ENCODE data around the gene TEAD4. TPM values are rescaled to one million over a fixed set of nuclear protein-coding genes. Genes with fewer than 3 reads are reported as not detected.
A peak's percentile ranks its signal among the peaks of the same experiment; 100 is the strongest.

TEAD4 gene
- total and polyA plus RNA-seq, 9 donors = 3.6 to 19.9 (median 6.7) TPM

DNA sequence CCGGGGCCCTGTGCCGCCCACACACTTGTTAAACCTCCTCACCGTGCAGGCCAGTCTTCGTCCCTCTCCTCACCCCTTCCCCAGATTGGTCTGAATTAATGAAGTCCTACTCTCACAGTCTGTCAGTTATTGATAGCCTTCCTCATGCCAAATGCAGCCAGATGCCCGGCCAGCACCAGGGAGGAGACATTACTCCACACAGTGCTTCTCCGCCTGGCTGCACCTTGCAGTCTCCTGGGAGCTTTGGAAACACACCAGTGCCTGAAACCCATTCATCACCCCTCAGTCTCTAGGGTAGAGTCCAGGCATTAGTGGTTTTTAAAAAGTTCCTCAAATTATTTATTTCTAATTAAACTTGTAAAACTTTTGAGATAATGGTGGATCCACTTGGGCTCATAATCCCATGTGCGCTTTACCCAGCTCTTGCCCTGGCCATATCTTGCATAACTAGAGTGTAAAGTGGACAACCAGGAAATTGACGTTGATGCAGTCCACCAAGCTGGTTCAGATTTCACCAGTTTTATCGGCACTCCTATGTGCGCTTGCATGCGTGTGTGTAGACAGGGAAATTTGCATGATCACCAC is 79.8 kb downstream of the TEAD4 start:
- no peak overlapping the region for H3K27ac ChIP-seq
- no peaks in the 10 kb centered on the region for H3K9me3 ChIP-seq
- no peak overlapping the region for H3K4me3 ChIP-seq
- H3K4me1 ChIP-seq (ENCODE audit: insufficient read depth) = no peaks in the 10 kb centered on the region
- H3K27me3 ChIP-seq = no peaks in the 10 kb centered on the region
- TF ChIP-seq, protein P1, sequence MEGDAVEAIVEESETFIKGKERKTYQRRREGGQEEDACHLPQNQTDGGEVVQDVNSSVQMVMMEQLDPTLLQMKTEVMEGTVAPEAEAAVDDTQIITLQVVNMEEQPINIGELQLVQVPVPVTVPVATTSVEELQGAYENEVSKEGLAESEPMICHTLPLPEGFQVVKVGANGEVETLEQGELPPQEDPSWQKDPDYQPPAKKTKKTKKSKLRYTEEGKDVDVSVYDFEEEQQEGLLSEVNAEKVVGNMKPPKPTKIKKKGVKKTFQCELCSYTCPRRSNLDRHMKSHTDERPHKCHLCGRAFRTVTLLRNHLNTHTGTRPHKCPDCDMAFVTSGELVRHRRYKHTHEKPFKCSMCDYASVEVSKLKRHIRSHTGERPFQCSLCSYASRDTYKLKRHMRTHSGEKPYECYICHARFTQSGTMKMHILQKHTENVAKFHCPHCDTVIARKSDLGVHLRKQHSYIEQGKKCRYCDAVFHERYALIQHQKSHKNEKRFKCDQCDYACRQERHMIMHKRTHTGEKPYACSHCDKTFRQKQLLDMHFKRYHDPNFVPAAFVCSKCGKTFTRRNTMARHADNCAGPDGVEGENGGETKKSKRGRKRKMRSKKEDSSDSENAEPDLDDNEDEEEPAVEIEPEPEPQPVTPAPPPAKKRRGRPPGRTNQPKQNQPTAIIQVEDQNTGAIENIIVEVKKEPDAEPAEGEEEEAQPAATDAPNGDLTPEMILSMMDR (IDR thresholded peaks at IDR 0.05) = no peak
- no peak for TF ChIP-seq EP300 (IDR thresholded peaks at IDR 0.05)
- TF ChIP-seq POLR2A (IDR thresholded peaks at IDR 0.05) = no peak
- WGBS, 3 donors = 85 to 88% (median 85%) methylated on average over 11 of the region's 11 CpGs
- DNase-seq = no peak
- H3K36me3 ChIP-seq = no peaks in the 10 kb centered on the region
- intact Hi-C loops (cut with DNase I) = loop anchor here in 3 of 4 donors (10.0 kb wide), 2 partner anchors 164 to 184 kb away; partner anchors contain the start of genes TEX52 (in 2 of the 3), FOXM1 (in 1 of the 3) and RHNO1 (in 1 of the 3)

DNA sequence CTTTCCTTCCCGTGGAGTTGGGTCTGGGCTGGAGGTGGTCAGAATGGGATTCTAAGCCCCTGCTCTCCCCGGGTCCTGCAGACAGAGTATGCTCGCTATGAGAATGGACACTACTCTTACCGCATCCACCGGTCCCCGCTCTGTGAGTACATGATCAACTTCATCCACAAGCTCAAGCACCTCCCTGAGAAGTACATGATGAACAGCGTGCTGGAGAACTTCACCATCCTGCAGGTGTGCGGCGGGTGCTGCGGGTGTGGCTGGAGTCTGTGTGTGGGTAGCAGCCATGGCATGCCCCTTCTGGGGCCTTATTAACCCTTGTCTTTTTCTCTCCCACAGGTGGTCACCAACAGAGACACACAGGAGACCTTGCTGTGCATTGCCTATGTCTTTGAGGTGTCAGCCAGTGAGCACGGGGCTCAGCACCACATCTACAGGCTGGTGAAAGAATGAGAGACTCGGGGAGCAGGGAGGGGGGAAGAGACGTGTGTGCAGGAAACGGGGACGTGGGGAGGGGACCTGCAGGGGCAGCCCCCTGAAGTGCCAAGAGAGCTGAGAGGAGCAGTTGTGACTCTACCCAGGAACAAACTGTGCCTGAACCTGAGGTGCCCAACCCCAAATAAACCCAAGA is 80.9 kb downstream of the TEAD4 start:
- H3K36me3 ChIP-seq = no peaks in the 10 kb centered on the region
- no peaks in the 10 kb centered on the region for H3K27me3 ChIP-seq
- intact Hi-C loops (cut with DNase I) = no loop called here
- no peak overlapping the region for H3K4me3 ChIP-seq
- H3K4me1 ChIP-seq (ENCODE audit: insufficient read depth) = no peaks in the 10 kb centered on the region
- H3K9me3 ChIP-seq = no peaks in the 10 kb centered on the region
- WGBS, 3 donors = 88 to 95% (median 90%) methylated on average over 15 of the region's 15 CpGs
- H3K27ac ChIP-seq = no peak overlapping the region
- no peak for DNase-seq
- TF ChIP-seq EP300 (IDR thresholded peaks at IDR 0.05) (no peak), POLR2A (IDR thresholded peaks at IDR 0.05) (no peak)
- TF ChIP-seq, protein P1 (IDR thresholded peaks at IDR 0.05) = no peak

DNA sequence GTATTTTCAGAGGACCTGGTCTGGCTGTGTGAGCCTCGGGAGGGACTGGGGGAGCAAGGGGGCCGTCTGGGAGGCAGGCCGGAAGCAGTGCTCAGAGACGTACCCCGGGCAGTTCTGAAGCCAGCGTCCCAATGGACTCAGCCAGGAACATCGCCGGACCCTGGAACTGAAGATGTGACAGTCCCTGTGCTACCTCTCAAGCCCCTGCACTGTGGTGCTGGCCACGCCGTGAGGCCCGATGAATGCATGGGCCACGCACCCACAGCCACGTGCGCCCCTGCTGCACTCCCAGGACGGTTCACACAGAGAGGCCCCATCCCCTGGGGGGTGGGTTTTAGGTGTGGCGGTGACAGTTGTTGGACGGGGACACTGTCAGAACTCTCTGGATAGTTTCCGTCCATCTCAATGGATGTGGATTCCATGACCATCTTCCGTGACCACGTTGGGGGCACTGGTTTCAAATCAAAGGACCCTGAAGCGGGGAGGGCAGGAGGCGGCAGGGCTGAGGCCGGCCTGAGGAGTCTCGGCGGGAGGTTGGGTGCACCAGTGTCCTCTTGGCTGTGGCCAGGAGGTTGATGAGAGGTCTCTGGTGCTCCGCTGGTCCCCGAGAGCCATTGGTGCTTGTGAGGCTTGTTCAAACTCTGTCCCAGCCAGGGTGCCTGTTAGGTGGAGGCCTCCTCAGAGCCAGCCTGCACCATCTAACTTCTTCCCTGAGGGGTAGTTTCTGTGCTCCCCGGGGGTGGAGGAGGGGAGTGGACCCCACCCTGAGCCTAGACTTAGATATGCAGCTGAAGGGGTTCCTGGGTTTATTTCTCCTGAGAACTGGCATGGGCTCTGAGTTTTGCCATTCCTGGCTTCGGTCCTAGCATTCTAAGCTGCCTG is 81.7 kb downstream of the TEAD4 start:
- intact Hi-C loops (cut with DNase I) = no loop called here
- TF ChIP-seq POLR2A (IDR thresholded peaks at IDR 0.05) (no peak), EP300 (IDR thresholded peaks at IDR 0.05) (no peak)
- TF ChIP-seq, protein P1 (IDR thresholded peaks at IDR 0.05) = no peak

DNA sequence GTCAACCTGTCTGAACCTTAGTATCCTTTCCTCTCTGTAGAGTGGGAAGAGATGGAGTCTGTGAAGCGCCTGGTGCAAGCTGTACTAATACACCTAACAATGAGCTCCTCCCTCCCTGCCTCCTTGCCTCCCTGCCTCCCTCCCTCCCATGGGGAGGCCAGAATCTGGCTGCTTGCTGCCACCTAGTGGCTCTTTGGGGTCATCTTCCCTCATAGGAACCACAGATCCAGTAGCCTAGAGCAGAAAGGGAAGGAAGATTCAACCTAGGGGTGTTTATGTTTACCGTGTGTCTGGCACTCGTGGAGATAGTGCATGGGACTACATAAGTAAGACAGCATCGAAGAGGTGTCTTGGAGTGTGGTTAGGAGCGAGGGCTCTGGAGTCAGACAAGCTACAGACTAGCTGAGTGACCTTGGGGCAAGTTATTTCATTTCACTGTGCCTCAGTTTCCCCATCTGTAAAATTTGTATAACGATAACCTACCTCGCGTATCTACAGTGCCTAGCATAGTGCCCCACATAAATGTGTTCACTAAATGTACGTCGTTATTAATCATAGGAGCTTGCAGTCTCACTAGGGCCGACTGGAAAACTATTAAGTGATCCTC is 82.5 kb downstream of the TEAD4 start:
- Histone ChIP-seq H3K4me1 (ENCODE audit: insufficient read depth) (no peaks in the 10 kb centered on the region), H3K36me3 (no peaks in the 10 kb centered on the region), H3K27me3 (no peaks in the 10 kb centered on the region), H3K4me3 (no peak overlapping the region), H3K27ac (no peak overlapping the region), H3K9me3 (no peaks in the 10 kb centered on the region)
- no peak for TF ChIP-seq POLR2A (IDR thresholded peaks at IDR 0.05)
- TF ChIP-seq, protein P1 (IDR thresholded peaks at IDR 0.05) = no peak
- TF ChIP-seq EP300 (IDR thresholded peaks at IDR 0.05) = no peak
- intact Hi-C loops (cut with DNase I) = no loop called here
- 60 to 69% (median 64%) methylated on average over 11 of the region's 11 CpGs for WGBS, 3 donors
- DNase-seq = peak; percentile 39 to 58 (median 44)

More for the DNA sequence above, 81.7 kb downstream of the TEAD4 start:
- WGBS, 3 donors = 83 to 86% (median 86%) methylated on average over 29 of the region's 29 CpGs
- DNase-seq = no peak
- no peaks in the 10 kb centered on the region for H3K36me3 ChIP-seq
- no peaks in the 10 kb centered on the region for H3K9me3 ChIP-seq
- no peaks in the 10 kb centered on the region for H3K4me1 ChIP-seq (ENCODE audit: insufficient read depth)
- no peaks in the 10 kb centered on the region for H3K27me3 ChIP-seq
- no peak overlapping the region for H3K27ac ChIP-seq
- no peak overlapping the region for H3K4me3 ChIP-seq
